IMR-90 (cell line): ENCODE results near the gene ITPR3. TPM values are rescaled to one million over a fixed set of nuclear protein-coding genes. Genes with fewer than 3 reads are reported as not detected.

ENCODE experiments used
- ATAC-seq: fragments of 200-7000 bp; cut with Tn5 transposase; 2 replicates; pipeline ENCODE4 v1.9.1; 2020; ENCODE audit warnings: low read depth, mild to moderate bottlenecking, moderate library complexity
- BruUV-seq: library from RNA; stranded (reverse); fragments of 400-500 nt; replicated peaks from 2 replicates; lab custom pipeline; 2021; lab: Mats Ljungman, UMichigan
- CTCF ChIA-PET: fragments of 300-600 bp; formaldehyde crosslinking; extraction: SDS; loops from one replicate; lab custom pipeline; 2021; ENCODE audit warnings: antibody characterized with exemption; lab: Yijun Ruan, JAX
- POLR2A ChIA-PET: fragments of 300-600 bp; sonication (Branson Sonifier 250); formaldehyde crosslinking; loops from one replicate; lab custom pipeline; 2022; ENCODE audit warnings: antibody characterized with exemption; ENCODE audit not compliant: unreplicated experiment; lab: Charles Lee
- DNase-seq: peaks from one replicate; pipeline ENCODE4 v3.0.0; 2013
- H2AFZ ChIP-seq: replicated peaks from 2 replicates; pipeline ENCODE3; 2013; ENCODE audit warnings: low read length, mild to moderate bottlenecking; ENCODE audit not compliant: poor library complexity
- H2AK5ac ChIP-seq: 2 replicates; pipeline ENCODE4 v1.6.1; 2013; ENCODE audit warnings: low read depth, low read length, inconsistent platforms
- H2AK9ac ChIP-seq: replicated peaks from 2 replicates; pipeline ENCODE3; 2013; ENCODE audit warnings: mild to moderate bottlenecking, low read depth, low read length, moderate library complexity; ENCODE audit not compliant: poor library complexity
- H2BK120ac ChIP-seq: 2 replicates; pipeline ENCODE4 v1.6.1; 2013; ENCODE audit warnings: low read depth, low read length, inconsistent platforms
- H2BK15ac ChIP-seq: 3 replicates; pipeline ENCODE4 v1.6.1; 2013; ENCODE audit warnings: low read depth, low read length, inconsistent platforms
- H2BK20ac ChIP-seq: 2 replicates; pipeline ENCODE4 v1.6.1; 2013; ENCODE audit warnings: low read depth, mild to moderate bottlenecking, inconsistent platforms, low read length, moderate library complexity
- H2BK5ac ChIP-seq: 2 replicates; pipeline ENCODE4 v1.6.1; 2013; ENCODE audit warnings: mild to moderate bottlenecking, low read depth, low read length, inconsistent platforms; ENCODE audit not compliant: poor library complexity, severe bottlenecking
- H3K14ac ChIP-seq: replicated peaks from 2 replicates; pipeline ENCODE4 v1.6.1; 2013; ENCODE audit warnings: low read depth, low read length, inconsistent platforms
- H3K18ac ChIP-seq: 2 replicates; pipeline ENCODE4 v1.6.1; 2013; ENCODE audit warnings: low read depth, low read length, control low read depth
- H3K23ac ChIP-seq: 2 replicates; pipeline ENCODE4 v1.6.1; 2013; ENCODE audit warnings: low read depth, low read length, inconsistent platforms
- H3K27ac ChIP-seq: 2 replicates; pipeline ENCODE4 v1.5.1; 2013; ENCODE audit warnings: mild to moderate bottlenecking, control low read depth, low read length; ENCODE audit not compliant: insufficient read depth
- H3K27me3 ChIP-seq: 2 replicates; pipeline ENCODE4 v1.6.1; 2013; ENCODE audit warnings: low read length; ENCODE audit not compliant: control insufficient read depth, insufficient read depth
- H3K36me3 ChIP-seq: 2 replicates; pipeline ENCODE4 v1.6.1; 2013; ENCODE audit warnings: low read length, mixed read lengths; ENCODE audit not compliant: control insufficient read depth, insufficient read depth
- H3K4ac ChIP-seq: 2 replicates; pipeline ENCODE4 v1.6.1; 2013; ENCODE audit warnings: low read depth, low read length, inconsistent platforms
- H3K4me1 ChIP-seq: 2 replicates; pipeline ENCODE4 v1.6.1; 2013; ENCODE audit warnings: low read length, mixed read lengths; ENCODE audit not compliant: control insufficient read depth, insufficient read depth
- H3K4me2 ChIP-seq: 2 replicates; pipeline ENCODE4 v1.6.1; 2013; ENCODE audit warnings: low read depth, mild to moderate bottlenecking, control low read depth, low read length, moderate library complexity
- H3K4me3 ChIP-seq: 2 replicates; pipeline ENCODE4 v1.5.1; 2013; ENCODE audit warnings: low read depth, mild to moderate bottlenecking, control low read depth, low read length, moderate library complexity; ENCODE audit not compliant: insufficient read depth
- H3K56ac ChIP-seq: 2 replicates; pipeline ENCODE4 v1.6.1; 2013; ENCODE audit warnings: low read length, inconsistent platforms; ENCODE audit not compliant: insufficient read depth; ENCODE audit errors: extremely low read depth
- H3K79me1 ChIP-seq, 2 experiments: 2 replicates each; pipeline ENCODE4 v1.6.1; 2013; ENCODE audit warnings: low read length in 2 of 2, inconsistent platforms in 1 of 2, low read depth in 1 of 2
- H3K9ac ChIP-seq: 2 replicates; pipeline ENCODE4 v1.6.1; 2013; ENCODE audit warnings: low read depth, low read length, control low read depth
- H3K9me1 ChIP-seq: 2 replicates; pipeline ENCODE4 v1.6.1; 2013; ENCODE audit warnings: low read length, inconsistent platforms; ENCODE audit not compliant: insufficient read depth
- H3K9me3 ChIP-seq: 2 replicates; pipeline ENCODE4 v1.6.1; 2013; ENCODE audit warnings: low read length; ENCODE audit not compliant: control insufficient read depth, insufficient read depth
- H4K20me1 ChIP-seq: 2 replicates; pipeline ENCODE4 v1.6.1; 2013; ENCODE audit warnings: low read length, inconsistent platforms; ENCODE audit not compliant: insufficient read depth
- H4K5ac ChIP-seq: 2 replicates; pipeline ENCODE4 v1.6.1; 2013; ENCODE audit warnings: mild to moderate bottlenecking, low read depth, low read length, control low read depth
- H4K8ac ChIP-seq, 2 experiments: 2 replicates each; pipeline ENCODE4 v1.6.1; 2013; ENCODE audit warnings: low read depth in 2 of 2, low read length in 2 of 2, control low read depth in 1 of 2, inconsistent platforms in 1 of 2
- H4K91ac ChIP-seq: 2 replicates; pipeline ENCODE4 v1.6.1; 2013; ENCODE audit warnings: low read depth, low read length, inconsistent platforms; ENCODE audit not compliant: insufficient read depth
- BHLHE40 ChIP-seq: fragments of 150-350 bp; IDR thresholded peaks from 2 replicates; pipeline ENCODE4 v1.6.1; 2016; ENCODE audit warnings: mild to moderate bottlenecking, low read depth, low read length
- CEBPB ChIP-seq: IDR thresholded peaks from 2 replicates; pipeline ENCODE4 v1.6.1; 2012; ENCODE audit warnings: low read depth, low read length, improper control_type of control experiment
- CHD1 ChIP-seq: IDR thresholded peaks from 2 replicates; pipeline ENCODE4 v1.6.1; 2012; ENCODE audit warnings: low read depth, low read length, improper control_type of control experiment
- CTCF ChIP-seq: conservative IDR thresholded peaks from 2 replicates; pipeline ENCODE4 v1.5.1; 2012; ENCODE audit warnings: mild to moderate bottlenecking, low read depth, low read length, improper control_type of control experiment
- ELK1 ChIP-seq: fragments of 150-350 bp; IDR thresholded peaks from 2 replicates; pipeline ENCODE4 v1.6.1; 2016; ENCODE audit warnings: low read depth, mild to moderate bottlenecking, low read length, moderate library complexity, borderline replicate concordance
- FOS ChIP-seq: fragments of 150-350 bp; IDR thresholded peaks from 2 replicates; pipeline ENCODE4 v1.6.1; 2016; ENCODE audit warnings: low read depth, low read length
- MAFK ChIP-seq: IDR thresholded peaks from 2 replicates; pipeline ENCODE4 v1.6.1; 2012; ENCODE audit warnings: low read depth, low read length, improper control_type of control experiment
- MAZ ChIP-seq: IDR thresholded peaks from 2 replicates; pipeline ENCODE4 v1.6.1; 2012; ENCODE audit warnings: low read depth, mild to moderate bottlenecking, low read length, improper control_type of control experiment, moderate library complexity, borderline replicate concordance
- MXI1 ChIP-seq: IDR thresholded peaks from 2 replicates; pipeline ENCODE4 v1.6.1; 2012; ENCODE audit warnings: low read depth, mild to moderate bottlenecking, low read length, moderate library complexity, borderline replicate concordance
- NFE2L2 ChIP-seq: fragments of 150-350 bp; IDR thresholded peaks from 2 replicates; pipeline ENCODE4 v1.6.1; 2016; ENCODE audit warnings: low read depth, mild to moderate bottlenecking, low read length
- POLR2A ChIP-seq: IDR thresholded peaks from 2 replicates; pipeline ENCODE4 v1.6.1; 2012; ENCODE audit warnings: mild to moderate bottlenecking, low read depth, low read length
- RAD21 ChIP-seq: IDR thresholded peaks from 2 replicates; pipeline ENCODE4 v1.6.1; 2012; ENCODE audit warnings: low read length, improper control_type of control experiment
- RCOR1 ChIP-seq: IDR thresholded peaks from 2 replicates; pipeline ENCODE4 v1.6.1; 2012; ENCODE audit warnings: mild to moderate bottlenecking, low read length, improper control_type of control experiment; ENCODE audit not compliant: insufficient replicate concordance
- RFX5 ChIP-seq: IDR thresholded peaks from 2 replicates; pipeline ENCODE4 v1.8.0; 2012; ENCODE audit warnings: low read depth, mild to moderate bottlenecking, low read length, moderate library complexity
- SMC3 ChIP-seq: fragments of 150-350 bp; IDR thresholded peaks from 2 replicates; pipeline ENCODE4 v1.6.1; 2016; ENCODE audit warnings: low read depth, mild to moderate bottlenecking, antibody characterized with exemption, low read length, moderate library complexity
- USF2 ChIP-seq: fragments of 150-350 bp; IDR thresholded peaks from 2 replicates; pipeline ENCODE4 v1.6.1; 2017; ENCODE audit warnings: mild to moderate bottlenecking, antibody characterized with exemption, low read length, low read depth
- WGBS, 2 experiments: methylation state at CpG; one replicate each; pipeline versions ENCODE4 v1.1.5 to v1.1.7; 2013; ENCODE audit warnings: missing lambda C conversion rate in 2 of 2; ENCODE audit not compliant: insufficient read length in 1 of 2; ENCODE audit errors: extremely low coverage in 2 of 2; 5-methylcytosine and 5-hydroxymethylcytosine counted together
- dilution Hi-C: fragments of 300-500 bp; cut with HindIII; formaldehyde crosslinking; loops from one replicate; pipeline ENCODE4 v1.14.3; 2018; ENCODE audit warnings: low sequenced_read_pairs; ENCODE audit not compliant: unreplicated experiment
- in situ Hi-C: fragments of 300-500 bp; cut with MboI; formaldehyde crosslinking; loops from 3 replicates; pipeline ENCODE4 v1.14.3; 2019; ENCODE audit warnings: low sequenced_read_pairs, inconsistent platforms, mixed read lengths
- intact Hi-C: fragments of 100-400 bp; cut with micrococcal nuclease; formaldehyde crosslinking; loops from 2 replicates; pipeline ENCODE4 v1.10.0; 2022
- polyA plus RNA-seq, 3 experiments: library from polyadenylated mRNA; depleted of rRNA; stranded (reverse); fragments of >200 nt; gene quantifications; 2 replicates each; pipeline ENCODE4 v1.2.3, GENCODE V29; 2012; ENCODE audit warnings: low replicate concordance in 1 of 3
- total RNA-seq: library from RNA; depleted of rRNA; stranded (reverse); fragments of >200 nt; gene quantifications from 2 replicates; pipeline ENCODE4 v1.2.3, GENCODE V29; 2012

The ITPR3 gene
- total and polyA plus RNA-seq, 2 of the 4 experiments (the other 2 are of a cell fraction) = 1.6 to 3.7 TPM

- DNase-seq (no peak), ATAC-seq (no peak)
- Histone ChIP-seq H3K4ac (no peak overlapping the region), H3K27ac (no peak overlapping the region), H3K9me1 (no peaks in the 10 kb centered on the region), H3K79me1 (no peaks in the 10 kb centered on the region), H3K9ac (no peak overlapping the region), H3K14ac (no peak overlapping the region), H3K9me3 (no peaks in the 10 kb centered on the region), H3K4me3 (no peak overlapping the region), H3K4me2 (no peak overlapping the region), H2AFZ (no peak overlapping the region), H2BK120ac (no peak overlapping the region), H2BK20ac (no peak overlapping the region), H3K56ac (no peak overlapping the region), H2BK15ac (no peak overlapping the region), H3K23ac (no peak overlapping the region), H4K20me1 (no peaks in the 10 kb centered on the region), H3K18ac (no peak overlapping the region), H2BK5ac (no peak overlapping the region), H3K36me3 (no peaks in the 10 kb centered on the region), H3K4me1 (no peaks in the 10 kb centered on the region), H3K27me3 (peaks cover 14% of the 10 kb centered on the region; the same call in 1 of the 2 replicates), H4K8ac (no peak overlapping the region), H4K5ac (no peak overlapping the region), H4K91ac (no peak overlapping the region), H2AK9ac (no peak overlapping the region), H2AK5ac (no peak overlapping the region)
- 72% methylated on average over 3 of the region's 10 CpGs; no CpG with 5 or more reads in 1 of the 2 experiments for WGBS, 2 experiments
- ChIA-PET CTCF (no interaction called here), POLR2A (no interaction called here)
- BruUV-seq = no TSS peak
- intact Hi-C loops = no loop called here
- no peak for TF ChIP-seq RAD21
- TF ChIP-seq RFX5 = no peak
- no peak for TF ChIP-seq CTCF
- TF ChIP-seq CEBPB = no peak
- TF ChIP-seq BHLHE40 = no peak
- TF ChIP-seq USF2 = no peak
- no peak for TF ChIP-seq SMC3
- no peak for TF ChIP-seq MAFK
- no peak for TF ChIP-seq NFE2L2
- no peak for TF ChIP-seq CHD1
- no peak for TF ChIP-seq RCOR1
- no peak for TF ChIP-seq MAZ
- no peak for TF ChIP-seq MXI1
- TF ChIP-seq FOS = no peak
- TF ChIP-seq ELK1 = no peak
- no peak for TF ChIP-seq POLR2A
- in situ Hi-C loops = no loop called here
- dilution Hi-C loops = no loop called here
Observed at GRCh38 chr6:33730611-33731010, 109.5 kb downstream of the ITPR3 start.
